Endothelial cell of umbilical vein (primary cell): ENCODE results near the gene ALPL. TPM values are rescaled to one million over a fixed set of nuclear protein-coding genes. Genes with fewer than 3 reads are reported as not detected.
A peak's percentile ranks its signal among the peaks of the same experiment; 100 is the strongest.

Experiments used
- BruUV-seq: library from RNA; stranded (reverse); fragments of 400-500 nt; replicated peaks from 2 replicates; lab custom pipeline; 2021; lab: Mats Ljungman, UMichigan
- CTCF ChIA-PET: fragments of 300-600, 350-600 bp; sonication (Branson Sonifier 250); formaldehyde crosslinking; loops from one replicate; lab custom pipeline; 2021; ENCODE audit warnings: antibody characterized with exemption, inconsistent platforms; lab: Charles Lee
- POLR2A ChIA-PET: fragments of 300-600, 350-600 bp; sonication (Branson Sonifier 250); formaldehyde crosslinking; loops from one replicate; lab custom pipeline; 2021; ENCODE audit warnings: antibody characterized with exemption, inconsistent platforms; lab: Charles Lee
- DNase-seq: peaks from one replicate; pipeline ENCODE4 v3.0.0-alpha.2; 2011; ENCODE audit warnings: low read depth, low spot score
- FAIRE-seq: peaks from 2 replicates; lab custom pipeline; 2011; peaks lifted over from hg19 to GRCh38; lab: Jason Lieb, UNC
- H2AFZ ChIP-seq: 2 replicates; pipeline ENCODE4 v1.6.0; 2012; ENCODE audit warnings: low read depth, low read length, control low read depth, inconsistent platforms
- H3K27ac ChIP-seq: 2 replicates; pipeline ENCODE4 v1.5.1; 2011; ENCODE audit warnings: low read depth, mild to moderate bottlenecking, control low read depth, low read length, moderate library complexity; ENCODE audit not compliant: insufficient read depth
- H3K27me3 ChIP-seq, 2 experiments: 2 replicates each; pipeline versions ENCODE4 v1.6.0 to v1.6.1; 2011; ENCODE audit warnings: low read length in 2 of 2, mixed read lengths in 1 of 2; ENCODE audit not compliant: control insufficient read depth in 2 of 2, insufficient read depth in 2 of 2
- H3K36me3 ChIP-seq, 2 experiments: 2 replicates in 1 of 2; 3 replicates in 1 of 2; pipeline ENCODE4 v1.5.1; 2011; ENCODE audit warnings: low read length in 2 of 2, mild to moderate bottlenecking in 1 of 2, moderate library complexity in 1 of 2; ENCODE audit not compliant: control insufficient read depth in 2 of 2, insufficient read depth in 2 of 2; ENCODE audit errors: extremely low read depth in 1 of 2
- H3K4me1 ChIP-seq: 3 replicates; pipeline ENCODE4 v1.5.1; 2011; ENCODE audit warnings: mild to moderate bottlenecking, low read length; ENCODE audit not compliant: control insufficient read depth, insufficient read depth; ENCODE audit errors: extremely low read depth
- H3K4me2 ChIP-seq: 2 replicates; pipeline ENCODE4 v1.6.1; 2011; ENCODE audit warnings: low read length, control low read depth, mixed read lengths; ENCODE audit not compliant: insufficient read depth
- H3K4me3 ChIP-seq, 3 experiments: fragments of 200-600 bp in 1 of 3; sonication (generic), shearing (Covaris generic) in 1 of 3; replicated peaks in 1 of 3; 2 replicates each; pipeline ENCODE4 v1.5.1; 2011 to 2016; ENCODE audit warnings: control low read depth in 3 of 3, low read length in 3 of 3, mild to moderate bottlenecking in 2 of 3, inconsistent platforms in 1 of 3, low read depth in 1 of 3, moderate library complexity in 1 of 3; ENCODE audit not compliant: insufficient read depth in 1 of 3
- H3K79me2 ChIP-seq: 2 replicates; pipeline ENCODE4 v1.6.0; 2012; ENCODE audit warnings: low read length, inconsistent platforms; ENCODE audit not compliant: control insufficient read depth, insufficient read depth
- H3K9ac ChIP-seq: replicated peaks from 2 replicates; pipeline ENCODE3; 2011; ENCODE audit warnings: low read length, control low read depth; ENCODE audit not compliant: insufficient read depth; ENCODE audit errors: extremely low read depth
- H3K9me1 ChIP-seq: replicated peaks from 3 replicates; pipeline ENCODE4 v1.6.0; 2011; ENCODE audit warnings: mild to moderate bottlenecking, low read length; ENCODE audit not compliant: control insufficient read depth, insufficient read depth; ENCODE audit errors: extremely low read depth
- H3K9me3 ChIP-seq: replicated peaks from 2 replicates; pipeline ENCODE4 v1.5.1; 2012; ENCODE audit warnings: low read length, inconsistent platforms; ENCODE audit not compliant: control insufficient read depth, insufficient read depth
- H4K20me1 ChIP-seq: replicated peaks from 2 replicates; pipeline ENCODE3; 2011; ENCODE audit warnings: mild to moderate bottlenecking, low read length; ENCODE audit not compliant: control insufficient read depth, insufficient read depth; ENCODE audit errors: extremely low read depth
- EZH2 ChIP-seq: IDR thresholded peaks from 2 replicates; pipeline ENCODE4 v1.6.1; 2012; ENCODE audit warnings: borderline replicate concordance, low read depth, mild to moderate bottlenecking, moderate library complexity, low read length, inconsistent platforms; ENCODE audit not compliant: severe bottlenecking
- FOS ChIP-seq: IDR thresholded peaks from 2 replicates; pipeline ENCODE4 v1.6.1; 2011; ENCODE audit warnings: mild to moderate bottlenecking, low read length, moderate library complexity, borderline replicate concordance; ENCODE audit not compliant: insufficient read depth
- GATA2 ChIP-seq: IDR thresholded peaks from 2 replicates; pipeline ENCODE4 v1.7.0; 2011; ENCODE audit warnings: low read depth, mild to moderate bottlenecking, moderate library complexity, mixed read lengths, low read length; ENCODE audit not compliant: insufficient read length, insufficient read depth
- POLR2A ChIP-seq: IDR thresholded peaks from 2 replicates; pipeline ENCODE4 v1.6.1; 2012; ENCODE audit warnings: low read depth, mild to moderate bottlenecking, control low read depth, low read length
- dilution Hi-C: fragments of 300-500 bp; cut with MboI; formaldehyde crosslinking; loops from one replicate; pipeline ENCODE4 v1.15.0; 2019; ENCODE audit warnings: low sequenced_read_pairs; ENCODE audit not compliant: extremely low pct_ligation_motif_present
- intact Hi-C: fragments of 100-400 bp; cut with micrococcal nuclease; formaldehyde crosslinking; loops from one replicate; pipeline ENCODE4 v1.10.0; 2022
- polyA plus RNA-seq, 4 experiments: library from polyadenylated mRNA; depleted of rRNA in 3 of 4; stranded (reverse) in 3 of 4; unstranded in 1 of 4; fragments of >200 nt; gene quantifications; 2 replicates each; pipeline versions ENCODE4 v1.2.1 to v1.2.3, GENCODE V29; 2011 to 2012; ENCODE audit warnings: missing spikeins in 1 of 4
- total RNA-seq: library from RNA; stranded (reverse); gene quantifications from 2 replicates; pipeline ENCODE4 v1.2.3, GENCODE V29; 2021
- TF ChIP-seq, protein P1 (sequence below): IDR thresholded peaks from 2 replicates; pipeline ENCODE4 v1.6.1; 2011; ENCODE audit not compliant: insufficient read depth, insufficient read length

Gene ALPL
- total and polyA plus RNA-seq, 2 donors (not counting 3 experiments of a cell fraction or from before 2014, with no cell fraction given) = 0.38 to 0.92 TPM

DNA sequence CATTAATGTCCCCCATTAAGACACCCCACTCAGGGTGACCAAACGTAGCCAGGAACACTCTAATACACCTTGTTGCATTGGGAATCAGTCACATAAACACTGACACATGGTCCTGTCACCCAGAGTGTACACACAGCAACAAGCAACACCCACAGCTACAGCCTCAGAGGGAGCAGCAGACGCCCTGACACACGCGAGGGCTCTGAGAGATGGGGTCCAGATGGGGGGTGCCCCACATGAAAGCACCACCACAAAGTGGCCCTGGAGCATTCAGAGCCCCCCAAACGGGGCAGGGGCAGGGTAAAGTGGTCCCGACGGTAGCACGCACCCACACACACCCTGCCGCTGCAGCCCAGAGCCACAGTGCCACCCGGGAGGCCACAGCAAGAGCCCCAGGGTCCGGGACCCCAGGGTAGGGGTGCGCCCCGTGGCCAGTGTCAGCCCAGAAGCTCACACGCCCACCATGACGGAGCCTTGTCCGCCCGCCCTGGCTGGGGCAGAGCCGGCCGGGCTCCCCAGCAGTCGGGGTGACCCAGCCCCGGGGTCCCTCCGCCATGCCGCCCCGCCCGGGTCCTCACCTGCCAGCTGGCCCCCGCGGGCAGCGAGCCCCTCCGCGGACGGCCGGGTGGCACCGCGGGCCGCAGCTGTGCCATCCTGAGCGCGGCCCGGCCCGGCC is 112.7 kb downstream of the ALPL start:
- Histone ChIP-seq H3K79me2 (no peaks in the 10 kb centered on the region), H3K9ac (no peak overlapping the region), H2AFZ (no peak overlapping the region), H3K36me3 (no peaks in the 10 kb centered on the region), H3K4me3 (no peak overlapping the region), H3K9me1 (no peaks in the 10 kb centered on the region), H3K27me3 (peaks cover 3 to 19% of the 10 kb centered on the region in 2 experiments), H3K9me3 (no peaks in the 10 kb centered on the region), H4K20me1 (no peaks in the 10 kb centered on the region), H3K4me1 (no peaks in the 10 kb centered on the region), H3K27ac (no peak overlapping the region), H3K4me2 (no peak overlapping the region)
- no peak for FAIRE-seq
- TF ChIP-seq EZH2 (peak; percentile 48), FOS (no peak)
- no peak for DNase-seq
- intact Hi-C loops = no loop called here
- BruUV-seq = no TSS peak
- ChIA-PET POLR2A (no interaction called here), CTCF (interaction anchor here (0.8 to 1.5 kb wide), 2 partner anchors 11 to 12 kb away, joined by 4 to 5 read pairs; no protein-coding TSS in a partner anchor)
- dilution Hi-C loops = no loop called here

DNA sequence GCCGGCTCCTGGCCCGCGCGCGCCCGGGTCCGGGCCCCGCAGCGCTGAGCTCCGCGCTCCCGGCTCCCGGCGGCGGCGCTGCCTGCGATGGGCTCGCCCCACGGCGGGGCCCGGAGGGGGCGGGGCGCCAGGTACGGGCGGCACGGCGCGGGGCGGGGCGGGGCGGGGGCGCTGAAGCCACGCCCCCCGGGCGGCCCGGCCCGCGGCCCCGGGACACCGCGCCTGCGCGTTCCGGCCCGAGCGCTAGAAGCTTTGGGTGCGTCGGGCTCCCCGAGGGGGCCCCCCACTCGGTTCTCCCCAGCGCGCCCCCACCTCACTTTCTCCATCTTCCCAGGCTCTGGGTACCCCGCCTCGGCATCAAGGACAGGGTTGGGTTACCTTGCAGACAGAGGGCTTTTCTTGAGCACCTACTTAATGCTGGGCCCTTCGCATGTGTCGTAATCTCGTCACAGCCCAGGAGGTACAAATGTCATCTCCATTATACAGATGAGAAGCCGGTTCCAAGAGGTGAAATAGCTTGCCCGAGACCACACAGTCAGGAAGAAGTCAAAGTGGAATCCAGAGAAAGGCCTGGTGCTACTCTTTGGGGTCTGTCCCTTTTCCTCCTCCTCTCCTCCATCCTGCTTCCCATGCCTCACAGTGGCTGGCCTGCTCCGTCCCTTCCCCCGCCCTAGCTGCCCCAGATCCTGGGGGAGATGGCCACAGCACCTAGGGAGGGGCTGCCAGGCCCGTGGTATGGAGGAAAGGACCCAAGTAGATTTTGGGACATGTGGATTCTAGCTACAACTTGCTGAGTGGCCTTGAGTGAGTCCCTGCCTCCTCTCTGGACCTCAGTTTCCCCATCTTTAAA is 113.5 kb downstream of the ALPL start:
- FAIRE-seq (no peak), DNase-seq (no peak)
- dilution Hi-C loops (no loop called here), intact Hi-C loops (no loop called here)
- CTCF ChIA-PET = interaction anchor here (0.8 to 1.5 kb wide), 3 partner anchors 11 to 29 kb away, joined by 3 to 5 read pairs (median 4); no protein-coding TSS in a partner anchor
- Histone ChIP-seq H3K4me2 (no peak overlapping the region), H3K4me1 (no peaks in the 10 kb centered on the region), H3K36me3 (no peaks in the 10 kb centered on the region), H3K9me1 (no peaks in the 10 kb centered on the region), H3K9ac (no peak overlapping the region), H3K27ac (no peak overlapping the region), H3K79me2 (no peaks in the 10 kb centered on the region), H4K20me1 (no peaks in the 10 kb centered on the region), H3K4me3 (no peak overlapping the region), H3K9me3 (no peaks in the 10 kb centered on the region), H3K27me3 (peaks cover 3 to 19% of the 10 kb centered on the region in 2 experiments), H2AFZ (no peak overlapping the region)
- BruUV-seq = no TSS peak
- POLR2A ChIA-PET = no interaction called here
- TF ChIP-seq, protein P1, sequence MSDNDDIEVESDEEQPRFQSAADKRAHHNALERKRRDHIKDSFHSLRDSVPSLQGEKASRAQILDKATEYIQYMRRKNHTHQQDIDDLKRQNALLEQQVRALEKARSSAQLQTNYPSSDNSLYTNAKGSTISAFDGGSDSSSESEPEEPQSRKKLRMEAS = no peak
- TF ChIP-seq GATA2 = no peak
- TF ChIP-seq POLR2A = no peak
